Neural progenitor cell (in vitro differentiated cells): ENCODE data around the gene C6orf47. TPM values are rescaled to one million over a fixed set of nuclear protein-coding genes. Genes with fewer than 3 reads are reported as not detected.

ENCODE experiments used
- DNase-seq: peaks from one replicate; pipeline ENCODE4 v3.0.0-alpha.2; 2016; ENCODE audit warnings: low spot score
- H2AFZ ChIP-seq: fragments of 200-600 bp; sonication (generic); replicated peaks from 2 replicates; pipeline ENCODE4 v1.6.1; 2016; ENCODE audit warnings: antibody characterized with exemption
- H3F3A ChIP-seq: fragments of 200-600 bp; sonication (generic); 2 replicates; pipeline ENCODE4 v1.6.1; 2016; ENCODE audit warnings: antibody characterized with exemption, low read depth
- H3K27ac ChIP-seq: fragments of 200-600 bp; sonication (generic); 2 replicates; pipeline ENCODE4 v1.5.1; 2016; ENCODE audit warnings: mild to moderate bottlenecking
- H3K27me3 ChIP-seq: fragments of 200-600 bp; sonication (generic); 2 replicates; pipeline ENCODE4 v1.6.1; 2016; ENCODE audit warnings: mild to moderate bottlenecking, moderate library complexity
- H3K36me3 ChIP-seq: fragments of 200-600 bp; sonication (generic); 2 replicates; pipeline ENCODE4 v1.5.1; 2016
- H3K4me1 ChIP-seq: fragments of 200-600 bp; sonication (generic); 2 replicates; pipeline ENCODE4 v1.6.1; 2016; ENCODE audit warnings: mixed run types
- H3K4me2 ChIP-seq: fragments of 200-600 bp; sonication (generic); 2 replicates; pipeline ENCODE4 v1.6.1; 2016
- H3K4me3 ChIP-seq: fragments of 200-600 bp; sonication (generic); 2 replicates; pipeline ENCODE4 v1.5.1; 2016
- H3K79me2 ChIP-seq: fragments of 200-600 bp; sonication (generic); 2 replicates; pipeline ENCODE4 v1.6.1; 2016; ENCODE audit warnings: low read depth
- H3K9ac ChIP-seq: fragments of 200-600 bp; sonication (generic); 2 replicates; pipeline ENCODE4 v1.6.1; 2016
- H3K9me3 ChIP-seq: fragments of 200-600 bp; sonication (generic); 2 replicates; pipeline ENCODE4 v1.5.1; 2016; ENCODE audit warnings: low read depth
- H4K20me1 ChIP-seq: fragments of 200-600 bp; sonication (generic); 2 replicates; pipeline ENCODE4 v1.6.1; 2016; ENCODE audit warnings: low read depth
- H3K27ac Mint-ChIP-seq: 3 replicates; pipeline ENCODE4 v1.8.0; 2021; ENCODE audit warnings: mixed read lengths
- H3K27me3 Mint-ChIP-seq: 2 replicates; pipeline ENCODE4 v1.8.0; 2022; ENCODE audit warnings: low read depth, mild to moderate bottlenecking, inconsistent platforms, moderate library complexity, mixed read lengths; ENCODE audit not compliant: insufficient read depth
- H3K36me3 Mint-ChIP-seq: 3 replicates; pipeline ENCODE4 v1.8.0; 2021; ENCODE audit warnings: mixed read lengths
- H3K4me1 Mint-ChIP-seq: 3 replicates; pipeline ENCODE4 v1.8.0; 2021; ENCODE audit warnings: mixed read lengths
- H3K4me3 Mint-ChIP-seq: 3 replicates; pipeline ENCODE4 v1.8.0; 2021; ENCODE audit warnings: mild to moderate bottlenecking, moderate library complexity, mixed read lengths
- H3K9me3 Mint-ChIP-seq: 3 replicates; pipeline ENCODE4 v1.8.0; 2020; ENCODE audit warnings: mixed read lengths
- CTCF ChIP-seq: fragments of 200-600 bp; sonication (generic); IDR thresholded peaks from 2 replicates; pipeline ENCODE4 v1.5.1; 2017; ENCODE audit warnings: antibody characterized with exemption, mild to moderate bottlenecking
- EZH2 ChIP-seq: fragments of 200-600 bp; sonication (generic); IDR thresholded peaks from 2 replicates; pipeline ENCODE4 v1.6.1; 2017; ENCODE audit warnings: antibody characterized with exemption, mild to moderate bottlenecking, moderate library complexity
- EZH2phosphoT487 ChIP-seq: fragments of 200-600 bp; sonication (generic); IDR thresholded peaks from 2 replicates; pipeline ENCODE4 v1.6.1; 2017; ENCODE audit warnings: antibody characterized with exemption
- total RNA-seq: library from RNA; depleted of rRNA; stranded (reverse); fragments of >200 nt; gene quantifications from 2 replicates; pipeline ENCODE4 v1.2.3, GENCODE V29; 2015; ENCODE audit warnings: low replicate concordance

C6orf47 gene
- total RNA-seq, 1 donor from 2014 or later, result 14.6 TPM

- TF ChIP-seq EZH2phosphoT487 (no peak), EZH2 (no peak), CTCF (no peak)
- no peak overlapping the region for H3K27ac ChIP-seq
- Mint-ChIP-seq H3K4me1 (peaks cover 54% of the 10 kb centered on the region), H3K4me3 (peak overlapping the region; percentile 92), H3K27ac (no peak overlapping the region), H3K27me3 (peaks cover 4% of the 10 kb centered on the region), H3K36me3 (peaks cover 26% of the 10 kb centered on the region), H3K9me3 (no peaks in the 10 kb centered on the region)
- DNase-seq, result no peak
- H2AFZ ChIP-seq, result no peak overlapping the region
- no peaks in the 10 kb centered on the region for H3K36me3 ChIP-seq
- peaks cover 10% of the 10 kb centered on the region for H4K20me1 ChIP-seq
- peaks cover 27% of the 10 kb centered on the region for H3K4me1 ChIP-seq
- peak overlapping the region; percentile 73 for H3K4me3 ChIP-seq
- H3K9me3 ChIP-seq, result no peaks in the 10 kb centered on the region
- H3K27me3 ChIP-seq, result no peaks in the 10 kb centered on the region
- peak overlapping the region; percentile 80 for H3K9ac ChIP-seq
- H3F3A ChIP-seq, result peaks cover 30% of the 10 kb centered on the region
- H3K4me2 ChIP-seq, result peak overlapping the region; percentile 97
- H3K79me2 ChIP-seq, result peaks cover 56% of the 10 kb centered on the region
These were observed 1.5 kb downstream of the C6orf47 start for GRCh38 chr6:31658983-31659648.

GRCh38 chr6:31658158-31658688, 2.4 kb downstream of the C6orf47 start:
- Histone ChIP-seq H3K4me3 (no peak overlapping the region), H3K27me3 (no peaks in the 10 kb centered on the region), H3F3A (peaks cover 36% of the 10 kb centered on the region), H3K27ac (no peak overlapping the region), H3K4me2 (peak overlapping the region; percentile 4), H3K36me3 (no peaks in the 10 kb centered on the region), H2AFZ (no peak overlapping the region), H4K20me1 (peaks cover 10% of the 10 kb centered on the region), H3K4me1 (peaks cover 20% of the 10 kb centered on the region), H3K9me3 (no peaks in the 10 kb centered on the region), H3K79me2 (peaks cover 55% of the 10 kb centered on the region), H3K9ac (no peak overlapping the region)
- DNase-seq, result no peak
- H3K9me3 Mint-ChIP-seq, result no peaks in the 10 kb centered on the region
- H3K36me3 Mint-ChIP-seq, result peaks cover 23% of the 10 kb centered on the region
- peak overlapping the region; percentile 94 for H3K27ac Mint-ChIP-seq
- TF ChIP-seq EZH2 (no peak), CTCF (no peak), EZH2phosphoT487 (no peak)
- H3K27me3 Mint-ChIP-seq, result peaks cover 4% of the 10 kb centered on the region
- peaks cover 50% of the 10 kb centered on the region for H3K4me1 Mint-ChIP-seq
- peak overlapping the region; percentile 92 for H3K4me3 Mint-ChIP-seq

GRCh38 chr6:31657406-31658157, 3.0 kb downstream of the C6orf47 start:
- H3K9me3 Mint-ChIP-seq, result no peaks in the 10 kb centered on the region
- peaks cover 21% of the 10 kb centered on the region for H3K36me3 Mint-ChIP-seq
- Histone ChIP-seq H3K27ac (no peak overlapping the region), H4K20me1 (peaks cover 10% of the 10 kb centered on the region), H3K4me1 (peaks cover 19% of the 10 kb centered on the region), H3K4me2 (no peak overlapping the region), H3K36me3 (no peaks in the 10 kb centered on the region), H3K79me2 (peaks cover 50% of the 10 kb centered on the region), H3K9me3 (no peaks in the 10 kb centered on the region), H3K27me3 (no peaks in the 10 kb centered on the region), H3F3A (peaks cover 39% of the 10 kb centered on the region), H2AFZ (no peak overlapping the region), H3K4me3 (no peak overlapping the region), H3K9ac (no peak overlapping the region)
- H3K4me3 Mint-ChIP-seq, result peak overlapping the region; percentile 92
- no peak for DNase-seq
- peaks cover 6% of the 10 kb centered on the region for H3K27me3 Mint-ChIP-seq
- TF ChIP-seq EZH2, result no peak
- no peak for TF ChIP-seq EZH2phosphoT487
- TF ChIP-seq CTCF, result no peak
- no peak overlapping the region for H3K27ac Mint-ChIP-seq
- peaks cover 50% of the 10 kb centered on the region for H3K4me1 Mint-ChIP-seq
